M059J (cell line): ENCODE data around the gene ZBTB42. TPM values are rescaled to one million over a fixed set of nuclear protein-coding genes. Genes with fewer than 3 reads are reported as not detected.

ENCODE experiments used
- DNase-seq: peaks from one replicate; pipeline ENCODE4 v3.0.0-alpha.2; 2012; ENCODE audit warnings: low read depth
- total RNA-seq: library from RNA; depleted of rRNA; stranded (reverse); fragments of >200 nt; shearing (Covaris generic); gene quantifications from 2 replicates; pipeline ENCODE4 v1.2.3, GENCODE V29; 2014; rRNA removed

Gene ZBTB42
- total RNA-seq = 3.3 and 4.1 TPM in 2 replicates

DNA sequence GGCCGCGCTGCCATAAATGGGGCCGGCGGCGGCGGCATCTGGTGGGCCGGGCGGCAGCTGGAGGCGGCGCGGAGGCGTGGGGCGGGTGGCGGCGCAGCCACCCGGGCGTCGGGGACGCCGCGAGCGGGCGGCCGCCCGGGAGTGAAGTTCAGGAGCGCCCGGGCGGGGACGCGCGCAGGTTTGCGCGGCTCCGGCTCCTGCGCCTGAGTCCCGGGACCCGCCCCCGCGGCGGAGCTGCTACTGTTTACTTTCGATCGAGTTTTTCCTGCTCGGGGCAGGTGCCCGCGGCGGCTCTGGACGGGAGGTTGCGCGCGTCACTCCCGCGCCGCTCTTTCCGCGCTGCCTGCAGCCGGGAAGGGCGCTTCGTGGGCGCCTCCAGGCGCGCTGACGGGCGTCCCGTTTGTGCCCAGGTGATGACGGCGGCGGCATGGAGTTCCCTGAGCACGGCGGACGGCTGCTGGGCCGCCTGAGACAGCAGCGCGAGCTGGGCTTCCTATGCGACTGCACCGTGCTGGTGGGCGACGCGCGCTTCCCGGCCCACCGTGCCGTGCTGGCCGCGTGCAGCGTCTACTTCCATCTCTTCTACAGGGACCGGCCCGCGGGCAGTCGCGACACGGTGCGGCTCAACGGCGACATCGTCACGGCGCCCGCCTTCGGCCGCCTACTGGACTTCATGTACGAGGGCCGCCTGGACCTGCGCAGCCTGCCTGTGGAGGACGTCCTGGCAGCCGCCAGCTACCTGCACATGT lies at the start of gene ZBTB42:
Gene ZBTB42, plus strand, starts transcription at position 331 of the 749 bp plus-strand sequence. Its CDS starts 97 bp downstream, at position 428.
- DNase-seq = peak; percentile 54

DNA sequence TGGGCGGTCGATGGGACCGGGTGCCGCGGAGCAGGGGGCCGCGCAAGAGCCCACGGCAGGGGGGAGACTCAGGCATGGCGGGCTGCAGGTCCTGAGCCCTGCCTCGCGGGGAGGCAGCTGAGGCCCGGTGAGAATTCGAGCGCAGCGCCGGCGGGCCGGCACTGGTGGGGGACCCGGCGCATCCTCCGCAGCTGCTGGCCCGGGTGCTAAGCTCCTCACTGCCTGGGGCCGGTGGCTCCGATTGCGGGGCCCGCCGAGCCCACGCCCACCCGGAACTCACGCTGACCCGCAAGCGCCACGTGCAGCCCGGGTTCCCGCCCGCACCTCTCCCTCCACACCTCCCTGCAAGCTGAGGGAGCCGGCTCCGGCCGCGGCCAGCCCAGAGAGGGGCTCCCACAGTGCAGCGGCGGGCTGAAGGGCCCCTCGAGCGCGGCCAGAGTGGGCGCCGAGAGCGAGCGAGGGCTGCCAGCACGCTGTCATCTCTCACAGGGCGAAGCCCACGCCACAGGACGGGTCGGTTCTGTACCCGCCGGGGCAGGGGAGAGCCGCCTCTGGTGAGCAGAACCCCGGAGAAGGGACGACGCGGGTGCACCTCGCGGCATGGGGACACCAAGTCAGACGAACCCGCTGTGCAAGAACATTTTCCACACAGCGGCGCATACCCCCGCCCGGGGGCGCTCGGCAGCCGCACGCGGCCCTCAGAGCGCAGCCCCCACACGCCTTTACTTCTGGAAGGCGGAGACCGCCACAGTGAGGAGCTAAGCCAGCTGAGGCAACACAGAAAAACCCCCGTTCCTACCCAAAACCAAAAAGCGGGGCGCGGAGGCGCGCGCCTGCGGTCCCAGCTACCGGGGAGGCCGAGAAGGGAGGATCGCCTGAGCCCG lies 49.1 kb upstream of the ZBTB42 start:
- DNase-seq = no peak

DNA sequence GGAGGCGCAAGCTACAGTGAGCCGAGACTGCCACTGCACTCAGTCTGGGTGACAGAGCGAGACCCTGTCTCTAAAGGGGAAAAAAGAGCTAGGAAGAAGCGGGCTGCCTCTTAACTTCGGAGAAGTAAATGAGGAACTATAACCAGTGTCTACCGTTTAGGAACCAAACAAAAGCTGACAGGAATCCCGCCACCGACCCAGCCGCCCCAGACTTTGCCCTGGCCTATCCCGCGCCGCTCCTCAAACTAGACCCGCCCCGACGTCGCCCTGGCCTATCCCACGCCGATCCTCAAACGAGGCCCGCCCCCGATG lies 48.5 kb upstream of the ZBTB42 start:
- DNase-seq = no peak

DNA sequence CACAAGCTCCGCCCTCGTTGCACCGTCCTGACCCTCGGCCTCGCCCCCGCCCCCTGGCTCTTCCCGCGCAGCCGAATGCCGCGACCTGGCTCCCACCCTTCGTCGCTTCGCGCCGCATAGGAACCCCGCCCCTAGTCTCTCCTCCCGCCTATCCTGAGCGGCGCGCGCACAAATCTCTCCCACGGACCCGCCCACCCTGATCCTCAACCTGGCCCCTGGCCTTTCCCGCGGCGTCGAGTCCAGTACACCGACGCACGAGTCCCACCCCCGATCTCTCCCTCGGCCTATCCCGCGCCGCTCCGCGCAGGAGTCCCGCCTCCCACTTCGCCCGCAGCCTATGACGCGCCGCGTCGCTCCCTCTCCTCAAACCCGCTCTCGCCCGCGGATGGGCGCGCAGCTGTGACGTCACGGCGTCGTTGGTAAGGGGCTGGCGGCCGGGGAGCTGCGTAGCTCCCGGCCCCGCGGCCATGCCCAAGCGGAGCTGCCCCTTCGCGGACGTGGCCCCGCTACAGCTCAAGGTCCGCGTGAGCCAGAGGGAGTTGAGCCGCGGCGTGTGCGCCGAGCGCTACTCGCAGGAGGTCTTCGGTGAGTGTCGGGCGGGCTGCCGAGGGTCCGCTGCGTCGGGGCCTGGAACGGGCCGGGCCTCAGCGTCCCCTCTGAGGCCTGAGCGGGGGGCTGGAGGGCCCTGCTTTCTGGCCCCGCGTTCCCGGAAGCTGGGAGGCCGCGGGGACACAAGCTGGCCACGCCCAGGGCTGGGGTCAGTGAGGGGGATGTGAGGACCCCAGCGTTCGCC lies 48.0 kb upstream of the ZBTB42 start, which contains the start of gene SIVA1:
Gene SIVA1, plus strand, starts transcription at position 413 of the 793 bp plus-strand sequence. Its CDS starts 55 bp downstream, at position 468.
- peak; percentile 96 for DNase-seq

DNA sequence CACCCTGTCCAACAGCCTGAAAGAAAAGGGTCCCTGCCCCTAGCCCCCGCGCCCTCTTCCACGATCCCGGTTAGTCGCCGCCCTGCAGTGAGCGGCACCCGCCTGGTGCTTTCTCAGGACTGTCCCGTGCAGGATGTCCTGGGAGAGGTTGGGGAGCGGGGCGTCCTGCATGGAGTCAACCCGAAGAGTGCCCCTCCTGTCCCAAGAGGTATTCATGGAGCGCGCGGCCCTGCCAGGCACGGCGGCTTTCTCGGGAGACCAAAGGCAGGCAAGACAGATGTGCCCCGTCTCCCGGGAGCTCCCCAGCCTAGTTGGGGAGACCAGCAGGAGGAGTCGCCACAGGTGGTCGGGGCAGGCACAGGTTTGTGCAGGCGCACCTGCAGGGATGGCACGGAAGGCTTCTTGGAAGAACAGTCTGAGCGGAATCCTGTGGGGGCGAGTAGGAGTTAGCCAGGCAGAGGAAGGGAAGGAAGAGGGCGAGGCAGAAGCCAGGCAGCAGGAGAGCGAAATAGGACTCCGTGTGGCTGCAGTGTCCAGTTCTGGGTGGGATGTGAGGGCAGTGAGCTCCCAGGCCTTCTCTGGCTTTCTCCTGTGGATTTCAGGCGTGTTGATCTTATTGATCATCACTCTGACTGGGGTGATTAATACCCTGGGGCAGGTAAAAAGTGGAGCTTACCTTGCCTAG lies 47.2 kb upstream of the ZBTB42 start:
- no peak for DNase-seq

DNA sequence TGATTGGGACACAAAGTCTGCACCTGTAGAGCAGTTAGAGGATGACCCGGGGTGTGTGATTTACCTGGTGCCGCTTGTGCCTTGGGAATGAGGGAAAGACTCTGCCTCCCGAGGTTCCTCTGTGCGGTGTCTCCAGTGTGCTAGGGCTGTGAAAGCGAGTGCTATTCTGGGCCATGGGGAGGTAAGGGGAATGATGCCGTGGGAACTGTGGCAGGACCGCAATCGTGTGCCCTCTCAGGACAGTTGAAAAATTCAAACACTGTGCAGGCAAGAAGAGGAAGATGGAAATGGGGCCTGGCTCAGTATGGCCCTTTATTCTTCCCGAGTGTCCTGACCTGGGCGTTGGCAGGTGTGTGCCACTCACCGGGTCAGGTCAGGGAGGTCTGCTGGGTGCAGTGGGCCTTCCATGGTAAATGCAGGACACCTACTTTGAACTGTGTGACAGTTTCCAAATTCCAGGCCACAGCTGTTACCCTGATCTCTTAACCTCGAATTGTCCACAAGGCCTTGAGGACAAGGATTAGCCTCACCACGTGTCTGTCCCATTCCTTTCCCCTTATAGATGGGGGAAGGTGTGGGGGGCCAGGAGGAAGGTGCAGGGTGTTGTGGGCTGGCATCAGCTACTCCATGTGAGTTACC lies 46.6 kb upstream of the ZBTB42 start:
- DNase-seq = no peak

DNA sequence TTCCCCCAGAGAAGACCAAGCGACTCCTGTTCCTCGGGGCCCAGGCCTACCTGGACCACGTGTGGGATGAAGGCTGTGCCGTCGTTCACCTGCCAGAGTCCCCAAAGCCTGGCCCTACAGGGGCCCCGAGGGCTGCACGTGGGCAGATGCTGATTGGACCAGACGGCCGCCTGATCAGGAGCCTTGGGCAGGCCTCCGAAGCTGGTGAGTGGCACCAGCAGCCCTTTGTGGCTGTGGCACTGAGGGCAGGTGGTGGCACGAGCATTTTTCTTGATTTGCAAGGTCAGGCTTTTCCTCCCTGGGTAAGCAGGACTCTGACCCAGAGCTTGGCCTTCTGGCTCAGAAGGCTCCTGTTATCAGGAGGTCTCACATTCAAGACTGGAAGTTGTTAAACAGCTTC lies 45.3 kb upstream of the ZBTB42 start:
- no peak for DNase-seq

DNA sequence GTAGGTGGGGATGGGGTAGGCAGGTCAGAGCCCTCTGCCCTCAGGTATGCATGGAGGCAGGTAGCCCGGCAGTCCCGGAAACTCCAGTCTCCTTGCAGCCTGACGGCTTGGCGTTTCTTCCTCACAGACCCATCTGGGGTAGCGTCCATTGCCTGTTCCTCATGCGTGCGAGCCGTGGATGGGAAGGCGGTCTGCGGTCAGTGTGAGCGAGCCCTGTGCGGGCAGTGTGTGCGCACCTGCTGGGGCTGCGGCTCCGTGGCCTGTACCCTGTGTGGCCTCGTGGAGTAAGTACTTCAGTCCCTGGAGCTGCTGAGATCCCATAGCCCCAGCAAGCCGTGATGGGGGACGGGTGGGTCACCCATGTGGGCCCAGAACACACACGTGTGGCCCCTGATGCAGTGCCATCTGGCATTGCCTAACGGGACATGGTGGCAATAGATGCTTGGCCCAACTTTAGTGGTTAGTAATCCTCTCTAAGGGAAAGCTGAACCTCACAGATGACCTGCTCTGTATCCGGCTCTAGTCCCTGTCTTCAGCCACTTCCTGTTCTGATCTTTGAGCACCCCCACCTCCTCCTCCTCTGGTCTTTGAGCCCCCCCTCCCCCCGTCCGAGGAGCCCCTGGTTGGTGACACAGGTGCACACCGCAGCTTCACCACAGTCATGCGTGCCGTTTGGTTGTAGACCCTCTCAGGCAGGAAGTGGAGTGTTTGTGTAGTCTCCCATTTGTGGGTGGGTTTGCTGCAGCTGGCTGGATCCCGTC lies 44.2 kb upstream of the ZBTB42 start:
- no peak for DNase-seq

DNA sequence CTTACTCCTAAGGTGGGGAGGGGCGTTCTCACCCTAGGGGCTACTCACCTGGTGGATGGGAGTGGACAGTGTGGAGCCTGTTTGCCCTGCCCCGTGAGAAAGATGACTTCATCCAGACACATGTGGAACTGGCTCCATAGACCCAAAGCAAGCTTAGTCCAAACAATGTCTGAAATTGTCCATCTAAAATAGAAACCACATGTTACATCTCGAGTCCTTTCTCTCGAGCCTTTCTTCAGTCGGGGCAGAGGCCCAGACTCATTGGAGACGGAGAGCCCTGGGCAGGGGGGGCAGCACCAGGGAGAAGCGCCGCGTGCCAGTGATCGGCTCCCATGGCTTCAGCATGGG lies 43.7 kb upstream of the ZBTB42 start:
- DNase-seq = no peak

DNA sequence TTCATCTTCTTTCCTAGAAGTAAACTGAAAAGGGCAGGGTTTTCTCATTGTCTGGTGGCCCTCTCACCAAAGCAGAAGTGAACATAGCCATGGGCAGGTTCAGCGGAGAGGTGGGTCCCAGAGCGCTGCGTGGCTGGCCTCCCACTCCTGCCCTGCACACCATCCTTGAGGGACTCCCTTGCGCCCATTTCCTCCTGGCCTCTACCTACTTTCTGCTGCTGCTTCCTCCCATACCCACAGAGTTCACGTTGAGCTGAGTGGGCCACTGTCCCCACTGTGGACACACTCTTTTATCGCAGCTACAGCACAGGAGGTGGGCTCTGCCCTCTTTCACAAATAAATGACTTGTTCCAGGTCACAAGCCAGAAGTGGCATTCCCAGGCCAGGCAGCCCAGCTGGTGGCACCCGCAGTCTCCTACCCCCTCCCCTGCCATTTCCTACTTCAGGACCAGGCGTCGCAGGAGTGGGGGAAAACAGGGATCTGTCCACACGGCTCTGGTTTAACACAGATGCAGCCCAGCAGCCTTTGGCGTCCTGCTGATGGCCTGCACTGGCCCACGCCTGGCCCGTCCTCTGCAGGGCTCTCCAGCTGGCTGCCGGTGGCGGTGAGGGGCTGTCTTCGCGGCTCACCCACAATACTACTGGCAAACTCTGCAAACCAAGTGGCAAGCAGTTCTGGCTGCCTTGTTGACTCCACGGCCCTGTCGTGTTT lies 43.1 kb upstream of the ZBTB42 start:
- DNase-seq = no peak

DNA sequence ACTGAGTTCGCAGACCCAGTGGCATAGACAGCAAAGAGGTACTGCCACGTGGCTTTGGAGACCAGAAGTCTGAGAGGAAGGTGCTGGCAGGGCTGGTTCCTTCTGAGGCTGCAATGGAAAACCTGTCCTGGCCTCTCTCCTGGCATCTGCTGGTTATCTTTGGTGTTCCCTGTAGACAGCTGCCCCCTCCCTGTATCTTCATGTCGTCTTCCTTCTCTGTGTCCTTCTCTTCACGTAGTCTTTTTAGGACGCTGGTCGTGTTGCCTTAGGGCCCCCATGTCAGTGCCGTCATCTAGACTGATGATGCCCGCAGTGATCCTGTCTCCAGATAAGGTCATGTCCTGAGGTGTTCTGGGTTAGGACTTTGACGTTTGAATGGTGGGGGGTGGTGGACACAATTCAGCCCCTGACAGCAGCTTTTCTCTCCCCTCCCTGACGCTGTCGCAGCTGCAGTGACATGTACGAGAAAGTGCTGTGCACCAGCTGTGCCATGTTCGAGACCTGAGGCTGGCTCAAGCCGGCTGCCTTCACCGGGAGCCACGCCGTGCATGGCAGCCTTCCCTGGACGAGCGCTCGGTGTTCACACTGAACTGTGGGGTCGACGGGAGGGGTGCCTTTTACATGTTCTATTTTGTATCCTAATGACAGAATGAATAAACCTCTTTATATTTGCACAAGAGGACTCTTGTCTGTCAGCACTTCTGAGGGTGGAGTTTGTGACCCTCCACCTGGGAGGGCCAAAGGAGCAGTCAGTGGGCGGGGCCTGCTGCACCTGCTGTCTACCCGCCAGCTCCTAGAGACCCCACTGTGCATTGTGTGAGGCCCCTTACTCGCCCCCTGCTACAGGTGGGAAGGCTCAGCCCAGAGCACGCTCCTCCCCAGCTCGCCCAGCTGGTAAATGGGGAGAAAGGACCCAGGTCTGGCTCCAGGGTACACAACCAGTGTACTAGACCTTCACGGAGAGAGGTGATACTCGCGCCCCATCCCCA lies 41.6 kb upstream of the ZBTB42 start:
- no peak for DNase-seq

DNA sequence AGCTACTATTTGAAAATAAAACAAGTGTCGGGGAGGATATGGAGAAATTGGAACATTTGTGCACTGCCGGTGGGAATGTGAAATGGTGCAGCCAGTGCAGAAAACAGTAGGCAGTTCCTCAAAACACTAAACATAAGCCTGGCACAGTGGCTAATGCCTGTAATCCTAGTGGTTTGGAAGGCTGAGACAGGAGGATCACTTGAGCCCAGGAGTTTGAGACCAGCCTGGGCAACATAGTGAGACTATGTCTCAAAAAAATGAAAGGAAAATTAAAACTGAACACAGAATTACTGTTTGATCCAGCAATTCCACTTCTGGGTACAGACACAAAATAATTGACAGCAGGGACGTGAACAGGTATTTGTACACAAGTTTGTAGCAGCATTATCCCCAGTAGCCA lies 35.4 kb upstream of the ZBTB42 start:
- DNase-seq = no peak

DNA sequence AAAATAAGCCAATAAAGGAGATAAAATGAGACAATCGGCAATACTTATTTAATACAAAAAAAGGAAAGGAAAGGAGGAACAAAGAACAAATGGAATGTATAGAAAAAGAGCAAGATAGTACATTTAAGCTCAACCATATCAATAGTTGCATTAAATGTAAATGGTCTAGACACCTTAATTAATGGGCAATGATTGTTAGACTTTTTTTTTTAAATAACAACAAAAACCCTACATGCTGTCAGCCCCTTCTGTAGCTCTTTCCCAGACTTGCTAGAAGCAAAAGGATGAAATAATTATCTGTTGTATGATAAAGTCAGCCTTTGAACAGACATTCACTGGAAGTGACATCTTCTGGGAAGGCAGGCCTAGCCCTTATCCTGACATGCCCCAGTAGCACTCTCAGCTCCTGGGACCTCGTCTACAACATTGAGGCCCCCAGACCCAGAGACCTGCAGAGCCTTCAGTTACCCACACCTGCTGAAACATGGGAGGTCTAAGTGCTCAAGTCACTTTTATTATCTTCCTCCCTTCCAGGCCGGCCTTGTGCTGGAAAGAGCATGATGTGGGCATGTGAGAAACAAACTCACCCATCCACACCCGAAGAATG lies 34.5 kb upstream of the ZBTB42 start:
- no peak for DNase-seq

DNA sequence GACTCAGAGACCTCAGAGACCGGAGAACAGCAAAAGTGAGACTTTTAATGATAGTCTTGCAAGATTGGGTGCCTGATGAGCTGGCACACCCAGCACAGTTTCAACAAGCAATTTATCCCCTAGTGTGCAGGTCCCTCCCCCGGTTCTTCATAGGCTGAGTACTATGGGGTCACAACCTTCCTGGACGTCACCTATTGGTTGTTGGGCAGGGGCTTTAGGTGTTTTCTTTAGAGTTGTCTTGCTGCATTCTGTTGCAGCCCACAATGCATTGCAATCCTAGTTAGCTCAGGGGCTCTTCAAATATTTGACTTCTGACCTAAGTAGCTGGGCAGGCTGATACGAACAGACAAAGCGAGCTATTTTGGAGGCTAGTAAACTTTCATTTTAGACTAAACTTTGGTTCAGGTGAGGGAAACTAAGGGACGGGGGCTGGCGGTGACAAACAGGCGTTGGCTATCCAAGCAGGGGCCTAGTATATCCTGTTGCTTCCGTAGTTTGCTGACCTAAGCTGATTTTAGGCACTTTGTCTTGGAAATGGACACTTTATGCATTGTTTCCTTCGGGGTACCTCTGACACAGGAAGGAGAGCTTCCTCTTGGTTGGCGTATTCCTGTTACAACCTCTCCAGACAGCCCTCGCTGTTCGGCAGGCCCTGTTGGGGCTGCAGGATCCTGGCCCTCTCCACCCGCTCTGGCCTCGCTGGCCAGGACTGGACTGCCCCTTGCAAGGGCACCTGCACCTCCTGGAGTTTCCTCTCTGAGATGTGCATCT lies 33.9 kb upstream of the ZBTB42 start:
- no peak for DNase-seq

DNA sequence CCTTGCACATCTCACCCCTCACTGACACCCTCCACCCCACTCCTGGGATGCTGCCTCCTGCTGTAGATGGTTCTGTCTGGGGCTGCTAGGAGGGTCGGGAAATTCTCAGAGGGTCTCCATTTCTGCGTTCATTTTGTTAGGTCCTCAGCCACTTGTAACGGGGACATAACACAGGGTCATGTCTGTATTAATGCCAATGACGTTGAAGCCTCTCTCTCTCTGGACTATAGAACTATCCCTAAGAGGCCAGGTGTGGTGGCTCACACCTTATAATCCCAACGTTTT lies 33.3 kb upstream of the ZBTB42 start:
- DNase-seq = no peak

DNA sequence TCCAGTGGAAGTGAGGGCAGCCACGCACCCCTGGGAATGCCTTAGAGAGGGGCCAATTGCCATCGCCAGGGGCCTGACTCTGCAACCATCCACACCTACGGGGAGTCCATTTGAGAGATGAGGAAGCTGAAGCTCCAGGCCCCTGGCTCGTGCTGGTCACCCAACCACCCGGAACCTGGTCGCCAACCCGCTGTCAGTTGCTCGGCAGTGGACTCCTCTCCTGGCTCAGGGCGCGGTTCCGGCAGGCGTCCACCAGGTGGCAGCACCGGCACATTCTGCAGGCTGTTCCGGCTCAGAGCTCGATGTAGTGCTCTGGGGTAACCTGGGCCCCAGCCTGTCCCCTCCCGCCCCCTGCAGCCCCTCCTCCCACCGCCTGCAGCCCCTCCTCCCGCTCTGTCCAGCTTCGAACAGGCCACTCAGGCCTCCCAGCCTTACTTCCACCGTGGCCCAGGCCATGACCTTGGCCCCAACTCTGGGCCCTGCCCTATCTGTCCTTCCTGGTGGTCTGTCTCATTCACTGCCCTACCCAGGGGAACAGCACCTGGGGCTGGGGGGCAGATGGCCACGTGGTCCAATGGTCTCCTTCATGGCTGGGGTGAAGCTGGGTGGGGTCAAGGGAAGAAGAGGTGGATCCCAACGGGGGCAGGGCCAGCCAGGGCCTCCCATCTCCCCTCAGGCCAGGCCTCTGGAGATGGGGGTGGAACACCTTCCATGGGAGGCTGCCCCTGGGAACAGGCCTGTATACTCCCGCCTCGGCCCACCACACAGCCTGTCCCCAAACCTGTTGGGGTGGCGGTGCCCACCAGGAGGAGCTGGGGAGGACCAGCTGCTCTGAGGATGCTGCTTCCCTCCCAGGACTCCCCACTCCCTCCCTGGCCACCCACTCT lies 32.2 kb upstream of the ZBTB42 start:
- peak; percentile 67 for DNase-seq
